Esophagus muscularis mucosa (tissue), 4 donors: ENCODE results near the gene CRYGN. TPM values are rescaled to one million over a fixed set of nuclear protein-coding genes. Genes with fewer than 3 reads are reported as not detected.

Source experiments
- DNase-seq: peaks from one replicate; pipeline ENCODE4 v3.0.0-alpha.2; 2017; ENCODE audit errors: extremely low spot score
- H3K27ac ChIP-seq, 4 donors: fragments of 200-600 bp; sonication (generic); replicated peaks in 1 of 4; 1 replicate in 3 of 4; 2 replicates in 1 of 4; pipeline ENCODE4 v1.5.1; 2016 to 2019; ENCODE audit warnings: mild to moderate bottlenecking in 1 of 4
- H3K27me3 ChIP-seq, 4 donors: fragments of 200-600 bp; sonication (generic); one replicate each; pipeline versions ENCODE4 v1.5.1 to v1.6.0; 2016 to 2019
- H3K36me3 ChIP-seq, 4 donors: fragments of 200-600 bp; sonication (generic); one replicate each; pipeline ENCODE4 v1.5.1; 2016 to 2019
- H3K4me1 ChIP-seq, 4 donors: fragments of 200-600 bp; sonication (generic); one replicate each; pipeline ENCODE4 v1.5.1; 2016 to 2019
- H3K4me3 ChIP-seq, 4 donors: fragments of 200-600 bp; sonication (generic); 1 replicate in 2 of 4; 2 replicates in 2 of 4; pipeline ENCODE4 v1.5.1; 2016 to 2019; ENCODE audit warnings: mild to moderate bottlenecking in 4 of 4, moderate library complexity in 1 of 4
- H3K9me3 ChIP-seq, 4 donors: fragments of 200-600 bp; sonication (generic); 1 replicate in 3 of 4; 2 replicates in 1 of 4; pipeline ENCODE4 v1.5.1; 2016 to 2019
- EP300 ChIP-seq: sonication (generic); formaldehyde crosslinking; IDR thresholded peaks from one replicate; pipeline ENCODE4 v1.6.1; 2017; ENCODE audit warnings: antibody characterized with exemption
- POLR2A ChIP-seq: fragments of 450-650 bp; IDR thresholded peaks from one replicate; pipeline ENCODE4 v1.6.1; 2017; ENCODE audit warnings: antibody characterized with exemption, moderate library complexity, mild to moderate bottlenecking, low read depth
- POLR2AphosphoS5 ChIP-seq, 2 donors: sonication (generic); formaldehyde crosslinking; IDR thresholded peaks; one replicate each; pipeline ENCODE4 v1.6.1; 2017; ENCODE audit warnings: antibody characterized with exemption in 2 of 2
- WGBS: methylation state at CpG from one replicate; pipeline ENCODE4 v1.1.5; 2018; 5-methylcytosine and 5-hydroxymethylcytosine counted together
- intact Hi-C: fragments of 100-400 bp; cut with DNase I; formaldehyde crosslinking; loops from one replicate; pipeline ENCODE4 v1.15.1; 2023
- total RNA-seq, 4 donors: library from RNA; depleted of rRNA; stranded (reverse); fragments of >200 nt; gene quantifications; one replicate each; pipeline versions ENCODE4 v1.1.0 to v1.2.1, GENCODE V29; 2016
- TF ChIP-seq, protein P1 (sequence below), 3 experiments: fragments of 200-600 bp in 2 of 3; fragments of 450-650 bp in 1 of 3; sonication (generic) in 2 of 3; IDR thresholded peaks; one replicate each; pipeline ENCODE4 v1.5.1; 2017 to 2019; ENCODE audit warnings: antibody characterized with exemption in 3 of 3, mild to moderate bottlenecking in 2 of 3, moderate library complexity in 1 of 3

CRYGN gene
- total RNA-seq, 4 donors from 2014 or later: under 0.01 to 1.3 (median 0.25) TPM

DNA sequence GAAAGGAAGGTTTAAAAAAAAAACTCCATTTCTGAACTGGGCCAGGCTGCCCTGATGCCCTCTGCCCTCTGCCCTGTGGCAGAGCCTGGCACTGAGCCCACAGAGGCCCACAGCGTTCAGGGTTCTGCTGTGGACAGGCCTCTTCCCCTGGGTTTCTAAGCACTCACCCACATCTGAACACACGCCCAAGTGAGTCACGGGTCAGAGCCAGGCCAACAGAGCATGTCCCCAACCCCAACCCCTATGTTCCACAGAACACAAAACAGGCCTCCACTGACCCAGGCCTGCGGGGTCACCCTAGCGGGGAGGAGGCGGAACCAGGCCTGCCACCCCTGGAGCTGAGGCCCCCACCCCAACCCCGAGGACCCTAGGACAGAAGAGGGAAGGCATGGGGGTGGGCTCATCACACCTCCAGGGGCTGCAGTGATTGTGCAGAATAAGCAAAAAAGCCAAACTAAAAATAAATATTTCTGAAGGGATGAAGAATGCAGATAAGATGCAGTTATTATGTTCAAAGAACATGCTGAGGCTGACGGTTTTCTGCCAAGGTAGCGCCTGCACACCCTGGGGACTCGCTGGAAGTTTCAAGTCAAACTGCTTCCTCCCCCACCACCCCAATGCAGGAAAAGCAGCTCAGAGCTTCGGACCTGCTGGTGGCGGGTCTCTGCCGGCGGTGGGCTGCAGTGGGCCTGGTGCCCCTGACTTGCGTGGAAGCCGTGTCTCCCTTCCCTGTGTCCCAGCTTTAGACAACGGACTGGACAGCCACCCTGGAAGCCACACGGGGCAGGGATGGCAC lies 35.5 kb downstream of the CRYGN start:
- intact Hi-C loops: no loop called here
- TF ChIP-seq POLR2AphosphoS5 (IDR thresholded peaks at IDR 0.05) (peak in 1 of 2 donors; percentile 28), POLR2A (no peak)
- no peak for DNase-seq
- Histone ChIP-seq H3K36me3 (no peaks in the 10 kb centered on the region), H3K27ac (peak overlapping the region; percentile 22 to 37 (median 28)), H3K27me3 (peaks cover 3 to 40% (median 7%) of the 10 kb centered on the region in 4 donors), H3K9me3 (no peaks in the 10 kb centered on the region), H3K4me3 (no peak overlapping the region), H3K4me1 (peaks cover 4 to 24% (median 14%) of the 10 kb centered on the region in 4 donors)
- 65% methylated on average over 16 of the region's 18 CpGs for WGBS

DNA sequence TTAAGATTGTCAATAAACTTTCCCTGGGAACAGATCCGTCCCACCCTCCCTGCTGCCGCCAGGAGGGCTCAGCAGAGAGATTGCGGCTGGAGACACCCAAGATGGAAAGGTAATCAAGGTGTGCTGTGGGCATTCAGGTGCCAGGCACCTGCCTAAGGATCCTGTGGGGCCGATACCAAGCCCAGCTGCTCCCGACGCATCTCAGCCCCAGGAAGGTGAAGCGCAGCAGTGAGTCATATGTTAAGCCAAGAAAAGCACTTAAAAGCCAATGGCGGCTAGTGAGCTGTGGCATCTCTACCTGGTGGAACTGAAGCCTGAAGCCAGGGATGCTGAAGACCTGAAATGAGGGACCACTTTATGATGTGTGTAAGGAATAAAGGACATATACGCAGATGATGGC lies 36.2 kb downstream of the CRYGN start:
- H3K4me3 ChIP-seq: no peak overlapping the region
- H3K4me1 ChIP-seq: peaks cover 3 to 18% (median 8%) of the 10 kb centered on the region in 4 donors
- intact Hi-C loops: no loop called here
- no peak for TF ChIP-seq EP300
- no peak for TF ChIP-seq POLR2AphosphoS5 (IDR thresholded peaks at IDR 0.05)
- no peak for TF ChIP-seq POLR2A
- TF ChIP-seq, protein P1, sequence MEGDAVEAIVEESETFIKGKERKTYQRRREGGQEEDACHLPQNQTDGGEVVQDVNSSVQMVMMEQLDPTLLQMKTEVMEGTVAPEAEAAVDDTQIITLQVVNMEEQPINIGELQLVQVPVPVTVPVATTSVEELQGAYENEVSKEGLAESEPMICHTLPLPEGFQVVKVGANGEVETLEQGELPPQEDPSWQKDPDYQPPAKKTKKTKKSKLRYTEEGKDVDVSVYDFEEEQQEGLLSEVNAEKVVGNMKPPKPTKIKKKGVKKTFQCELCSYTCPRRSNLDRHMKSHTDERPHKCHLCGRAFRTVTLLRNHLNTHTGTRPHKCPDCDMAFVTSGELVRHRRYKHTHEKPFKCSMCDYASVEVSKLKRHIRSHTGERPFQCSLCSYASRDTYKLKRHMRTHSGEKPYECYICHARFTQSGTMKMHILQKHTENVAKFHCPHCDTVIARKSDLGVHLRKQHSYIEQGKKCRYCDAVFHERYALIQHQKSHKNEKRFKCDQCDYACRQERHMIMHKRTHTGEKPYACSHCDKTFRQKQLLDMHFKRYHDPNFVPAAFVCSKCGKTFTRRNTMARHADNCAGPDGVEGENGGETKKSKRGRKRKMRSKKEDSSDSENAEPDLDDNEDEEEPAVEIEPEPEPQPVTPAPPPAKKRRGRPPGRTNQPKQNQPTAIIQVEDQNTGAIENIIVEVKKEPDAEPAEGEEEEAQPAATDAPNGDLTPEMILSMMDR (IDR thresholded peaks at IDR 0.05): no peak
- H3K9me3 ChIP-seq: no peaks in the 10 kb centered on the region
- peak overlapping the region in 2 of 4 donors; percentile 16 to 37 for H3K27ac ChIP-seq
- H3K36me3 ChIP-seq: no peaks in the 10 kb centered on the region
- whole genome bisulfite sequencing: 88% methylated on average over 9 of the region's 9 CpGs
- H3K27me3 ChIP-seq: peaks cover 0 to 33% (median 1%) of the 10 kb centered on the region in 4 donors
- DNase-seq: no peak

DNA sequence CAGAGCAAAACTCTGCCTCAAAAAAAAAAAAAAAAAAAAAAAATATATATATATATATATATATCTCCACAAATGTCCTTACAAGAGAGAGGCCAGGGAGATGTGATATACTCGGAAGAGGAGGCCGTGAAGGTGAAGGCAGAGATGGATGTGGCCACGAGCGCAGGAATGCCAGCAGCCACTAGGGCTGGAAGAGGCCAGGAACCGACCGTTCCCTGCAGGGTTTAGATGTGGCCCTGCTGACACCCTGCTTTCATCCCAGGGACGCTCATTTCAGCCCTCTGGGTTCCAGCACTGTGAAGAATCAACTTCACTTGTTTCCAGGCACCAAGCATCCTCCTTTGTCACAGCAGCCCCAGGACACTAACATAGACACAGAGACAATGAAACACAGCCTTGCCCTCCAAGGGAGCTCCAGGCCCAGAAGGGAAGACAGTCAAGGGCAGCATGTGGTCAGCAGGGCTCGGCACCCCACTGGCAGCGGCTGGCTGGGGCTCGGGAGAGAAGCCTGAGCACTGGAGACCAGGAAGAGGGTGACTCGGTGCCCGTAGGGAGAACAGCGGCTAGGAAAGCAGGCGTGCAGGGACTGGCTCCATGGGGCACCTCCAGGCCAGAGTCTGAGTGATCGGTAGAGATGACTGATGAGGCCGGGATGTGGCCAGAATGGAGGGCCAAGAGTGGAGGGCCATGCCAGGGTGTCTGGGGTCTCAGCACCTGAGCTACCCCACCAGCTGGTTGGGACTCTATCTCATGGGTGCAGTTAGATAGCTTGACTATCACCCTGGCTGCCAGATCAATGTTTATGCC lies 37.7 kb downstream of the CRYGN start:
- TF ChIP-seq, protein P1 (IDR thresholded peaks at IDR 0.05): no peak
- no peak for TF ChIP-seq POLR2AphosphoS5 (IDR thresholded peaks at IDR 0.05)
- no peak for TF ChIP-seq POLR2A
- no peak for TF ChIP-seq EP300
- Histone ChIP-seq H3K4me3 (no peak overlapping the region), H3K4me1 (peaks cover 3 to 15% (median 7%) of the 10 kb centered on the region in 4 donors), H3K36me3 (no peaks in the 10 kb centered on the region), H3K27me3 (peaks cover 0 to 18% (median 0%) of the 10 kb centered on the region in 4 donors), H3K27ac (no peak overlapping the region), H3K9me3 (no peaks in the 10 kb centered on the region)
- intact Hi-C loops: no loop called here
- no peak for DNase-seq
- 97% methylated on average over 16 of the region's 16 CpGs for WGBS

DNA sequence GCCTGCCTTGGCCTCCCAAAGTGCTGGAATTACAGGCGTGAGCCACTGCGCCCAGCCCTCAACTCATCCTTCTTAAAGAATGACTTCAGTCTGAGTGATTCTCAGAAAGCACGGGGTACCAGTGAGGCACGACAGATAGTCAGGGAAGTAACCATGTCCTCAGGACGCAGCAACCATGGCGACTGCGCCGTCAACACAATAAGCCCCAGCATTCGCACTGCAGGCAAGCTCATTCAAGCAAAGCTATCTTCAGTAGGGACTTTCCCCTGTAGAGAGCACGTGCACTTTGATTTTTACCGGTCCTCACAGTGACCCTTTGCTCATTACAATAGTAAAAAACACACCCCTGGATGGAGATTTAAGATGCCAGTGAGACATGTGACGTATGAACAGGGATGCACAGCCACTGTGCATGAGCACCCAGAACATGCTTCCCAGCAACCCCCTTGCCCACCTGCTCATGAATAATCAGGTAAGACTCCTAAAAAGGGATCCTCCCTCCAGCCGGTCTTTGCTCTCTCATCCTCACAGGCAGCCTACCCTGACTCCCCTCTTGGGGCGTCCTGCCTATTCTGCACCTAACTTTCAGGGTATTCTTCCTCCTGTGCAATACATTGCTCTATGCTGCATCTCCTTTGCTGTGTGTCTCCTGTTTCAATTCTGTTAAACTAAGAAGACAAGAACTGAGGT lies 39.2 kb downstream of the CRYGN start:
- peaks cover 0 to 14% (median 0%) of the 10 kb centered on the region in 4 donors for H3K27me3 ChIP-seq
- H3K36me3 ChIP-seq: no peaks in the 10 kb centered on the region
- H3K27ac ChIP-seq: no peak overlapping the region
- H3K9me3 ChIP-seq: no peaks in the 10 kb centered on the region
- intact Hi-C loops: no loop called here
- whole genome bisulfite sequencing: 74% methylated on average over 14 of the region's 14 CpGs
- no peak overlapping the region for H3K4me3 ChIP-seq
- peaks cover 3 to 15% (median 7%) of the 10 kb centered on the region in 4 donors for H3K4me1 ChIP-seq
- no peak for TF ChIP-seq POLR2A
- no peak for DNase-seq

DNA sequence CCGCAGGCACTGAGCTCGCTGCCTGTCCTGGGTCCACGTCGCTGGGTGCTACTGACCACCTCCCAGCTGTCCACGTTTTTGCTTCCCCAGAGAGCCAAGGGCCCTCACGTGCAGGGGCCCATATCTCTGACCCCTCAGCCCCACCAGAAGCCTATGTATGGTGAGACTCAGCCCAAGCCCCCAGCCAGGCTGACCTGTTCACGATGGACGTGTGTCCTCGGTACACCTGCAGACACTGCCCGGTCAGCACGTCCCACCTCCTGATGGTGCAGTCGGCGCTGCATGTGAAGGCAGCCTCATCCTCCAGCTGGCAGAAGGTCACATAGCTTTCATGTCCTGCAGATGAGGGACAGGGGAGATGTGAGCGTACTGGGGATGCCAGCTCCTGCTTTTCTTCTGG lies 40.0 kb downstream of the CRYGN start:
- Histone ChIP-seq H3K36me3 (no peaks in the 10 kb centered on the region), H3K4me3 (no peak overlapping the region), H3K9me3 (no peaks in the 10 kb centered on the region), H3K4me1 (peaks cover 3 to 13% (median 6%) of the 10 kb centered on the region in 4 donors), H3K27ac (no peak overlapping the region), H3K27me3 (peaks cover 0 to 5% (median 0%) of the 10 kb centered on the region in 4 donors)
- intact Hi-C loops: no loop called here
- 89% methylated on average over 11 of the region's 14 CpGs for WGBS
- no peak for DNase-seq
- TF ChIP-seq EP300 (no peak), POLR2AphosphoS5 (IDR thresholded peaks at IDR 0.05) (no peak), POLR2A (no peak)
- TF ChIP-seq, protein P1 (IDR thresholded peaks at IDR 0.05): no peak
